ENCODE results near the gene PDHA1.

PDHA1 gene

DNA sequence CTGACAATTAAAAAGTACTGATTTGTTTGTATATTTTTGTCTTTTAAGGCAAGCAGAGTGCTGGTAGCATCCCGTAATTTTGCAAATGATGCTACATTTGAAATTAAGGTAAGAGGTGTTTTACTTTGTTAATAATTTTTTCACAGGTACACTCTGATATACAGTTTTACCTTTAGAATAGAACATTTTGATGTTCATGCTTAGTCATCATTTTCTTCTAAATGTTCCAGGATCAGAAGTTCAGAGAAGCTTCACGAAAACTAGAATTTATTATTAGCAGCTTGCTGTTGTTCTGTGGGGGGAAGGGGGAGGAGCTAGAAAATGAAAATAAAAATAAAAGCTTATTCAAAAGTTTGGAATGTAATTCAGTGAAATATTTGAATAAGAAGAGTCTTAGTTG is 5.5 kb downstream of the PDHA1 start:
- H3K27ac ChIP-seq (ENCODE audit: low read depth, low read length): no peak overlapping the region
- peaks cover 36% of the 10 kb centered on the region for H3K36me3 ChIP-seq (ENCODE audit: control insufficient read depth, insufficient read depth, low read length)
- no peaks in the 10 kb centered on the region for H3K4me1 ChIP-seq (ENCODE audit: control insufficient read depth, insufficient read depth, low read length)
- H3K27me3 ChIP-seq (ENCODE audit: control insufficient read depth, insufficient read depth, low read length): no peaks in the 10 kb centered on the region
- H3K9ac ChIP-seq (ENCODE audit: low read depth, low read length): no peak overlapping the region
- H3K4me3 ChIP-seq (ENCODE audit: low read depth, low read length): no peak overlapping the region
- peaks cover 2% of the 10 kb centered on the region; the same call in 1 of the 2 replicates for H3K9me3 ChIP-seq (ENCODE audit: control insufficient read depth, insufficient read depth, low read length)

- H3K9ac ChIP-seq (ENCODE audit: low read depth, low read length): no peak overlapping the region
- H3K4me1 ChIP-seq (ENCODE audit: control insufficient read depth, insufficient read depth, low read length): no peaks in the 10 kb centered on the region
- H3K27me3 ChIP-seq (ENCODE audit: control insufficient read depth, insufficient read depth, low read length): no peaks in the 10 kb centered on the region
- H3K36me3 ChIP-seq (ENCODE audit: control insufficient read depth, insufficient read depth, low read length): peaks cover 53% of the 10 kb centered on the region
- H3K9me3 ChIP-seq (ENCODE audit: control insufficient read depth, insufficient read depth, low read length): peaks cover 10% of the 10 kb centered on the region; the same call in 1 of the 2 replicates
- no peak overlapping the region for H3K4me3 ChIP-seq (ENCODE audit: low read depth, low read length)
- no peak overlapping the region for H3K27ac ChIP-seq (ENCODE audit: low read depth, low read length)
These were observed 7.2 kb downstream of the PDHA1 start for GRCh38 chrX:19350941-19351384.

- Histone ChIP-seq H3K9me3 (ENCODE audit: control insufficient read depth, insufficient read depth, low read length) (peaks cover 10% of the 10 kb centered on the region; the same call in 1 of the 2 replicates), H3K27ac (ENCODE audit: low read depth, low read length) (no peak overlapping the region), H3K36me3 (ENCODE audit: control insufficient read depth, insufficient read depth, low read length) (peaks cover 87% of the 10 kb centered on the region), H3K9ac (ENCODE audit: low read depth, low read length) (no peak overlapping the region), H3K27me3 (ENCODE audit: control insufficient read depth, insufficient read depth, low read length) (no peaks in the 10 kb centered on the region), H3K4me3 (ENCODE audit: low read depth, low read length) (no peak overlapping the region), H3K4me1 (ENCODE audit: control insufficient read depth, insufficient read depth, low read length) (no peaks in the 10 kb centered on the region)
These were observed 10.9 kb downstream of the PDHA1 start for GRCh38 chrX:19354625-19355024.

- Histone ChIP-seq H3K36me3 (ENCODE audit: control insufficient read depth, insufficient read depth, low read length) (peaks cover 85% of the 10 kb centered on the region), H3K9me3 (ENCODE audit: control insufficient read depth, insufficient read depth, low read length) (peaks cover 11% of the 10 kb centered on the region; the same call in 1 of the 2 replicates), H3K27me3 (ENCODE audit: control insufficient read depth, insufficient read depth, low read length) (no peaks in the 10 kb centered on the region)
These were observed 14.8 kb downstream of the PDHA1 start for GRCh38 chrX:19358521-19358920.

GRCh38 chrX:19360903-19361302 is 17.2 kb downstream of the PDHA1 start:
- H3K27me3 ChIP-seq (ENCODE audit: control insufficient read depth, insufficient read depth, low read length): no peaks in the 10 kb centered on the region
- no peak overlapping the region for H3K4me3 ChIP-seq (ENCODE audit: low read depth, low read length)
- H3K4me1 ChIP-seq (ENCODE audit: control insufficient read depth, insufficient read depth, low read length): no peaks in the 10 kb centered on the region
- H3K9me3 ChIP-seq (ENCODE audit: control insufficient read depth, insufficient read depth, low read length): 0 out of 2 replicates have a peak, but pooled peaks cover 7% of the 10 kb centered on the region
- peaks cover 63% of the 10 kb centered on the region for H3K36me3 ChIP-seq (ENCODE audit: control insufficient read depth, insufficient read depth, low read length)
- H3K9ac ChIP-seq (ENCODE audit: low read depth, low read length): no peak overlapping the region
- H3K27ac ChIP-seq (ENCODE audit: low read depth, low read length): no peak overlapping the region

More at GRCh38 chrX:19358521-19358920, 14.8 kb downstream of the PDHA1 start:
- Histone ChIP-seq H3K4me1 (ENCODE audit: control insufficient read depth, insufficient read depth, low read length) (no peaks in the 10 kb centered on the region), H3K4me3 (ENCODE audit: low read depth, low read length) (no peak overlapping the region), H3K9ac (ENCODE audit: low read depth, low read length) (no peak overlapping the region), H3K27ac (ENCODE audit: low read depth, low read length) (no peak overlapping the region)

GRCh38 chrX:19361701-19362100 is 18.0 kb downstream of the PDHA1 start:
- Histone ChIP-seq H3K9ac (ENCODE audit: low read depth, low read length) (no peak overlapping the region), H3K27ac (ENCODE audit: low read depth, low read length) (no peak overlapping the region), H3K4me3 (ENCODE audit: low read depth, low read length) (no peak overlapping the region), H3K9me3 (ENCODE audit: control insufficient read depth, insufficient read depth, low read length) (peaks cover 8% of the 10 kb centered on the region; the same call in 1 of the 2 replicates), H3K36me3 (ENCODE audit: control insufficient read depth, insufficient read depth, low read length) (peaks cover 55% of the 10 kb centered on the region), H3K4me1 (ENCODE audit: control insufficient read depth, insufficient read depth, low read length) (no peaks in the 10 kb centered on the region), H3K27me3 (ENCODE audit: control insufficient read depth, insufficient read depth, low read length) (no peaks in the 10 kb centered on the region)

GRCh38 chrX:19368576-19368975 is 24.8 kb downstream of the PDHA1 start:
- H3K27ac ChIP-seq (ENCODE audit: low read depth, low read length): no peak overlapping the region
- 0 out of 2 replicates have a peak, but pooled peaks cover 2% of the 10 kb centered on the region for H3K27me3 ChIP-seq (ENCODE audit: control insufficient read depth, insufficient read depth, low read length)
- no peak overlapping the region for H3K4me3 ChIP-seq (ENCODE audit: low read depth, low read length)
- no peaks in the 10 kb centered on the region for H3K4me1 ChIP-seq (ENCODE audit: control insufficient read depth, insufficient read depth, low read length)
- no peaks in the 10 kb centered on the region for H3K36me3 ChIP-seq (ENCODE audit: control insufficient read depth, insufficient read depth, low read length)
- H3K9me3 ChIP-seq (ENCODE audit: control insufficient read depth, insufficient read depth, low read length): peaks cover 5% of the 10 kb centered on the region; the same call in 1 of the 2 replicates
- no peak overlapping the region for H3K9ac ChIP-seq (ENCODE audit: low read depth, low read length)

DNA sequence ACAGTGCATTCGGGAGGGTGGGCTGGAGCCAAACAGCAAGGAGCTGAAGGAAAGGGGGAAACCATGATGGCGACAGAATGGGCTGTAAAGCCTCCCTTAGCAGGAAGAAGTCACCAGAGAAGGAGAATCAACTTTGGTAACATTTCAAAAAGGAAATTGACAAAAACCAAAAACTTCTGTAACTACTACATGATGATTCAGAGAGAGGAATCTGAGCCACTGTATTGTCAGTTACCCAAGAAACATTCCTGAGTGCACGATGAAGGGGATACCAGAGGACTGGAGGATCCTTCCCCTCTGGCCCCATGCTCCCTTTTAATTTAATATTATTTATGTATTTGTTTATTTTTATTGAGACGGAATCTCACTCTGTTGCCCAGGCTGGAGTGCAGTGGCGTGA is 26.3 kb downstream of the PDHA1 start:
- Histone ChIP-seq H3K4me1 (ENCODE audit: control insufficient read depth, insufficient read depth, low read length) (no peaks in the 10 kb centered on the region), H3K9me3 (ENCODE audit: control insufficient read depth, insufficient read depth, low read length) (peaks cover 2% of the 10 kb centered on the region; the same call in 1 of the 2 replicates), H3K36me3 (ENCODE audit: control insufficient read depth, insufficient read depth, low read length) (no peaks in the 10 kb centered on the region), H3K27me3 (ENCODE audit: control insufficient read depth, insufficient read depth, low read length) (0 out of 2 replicates have a peak, but pooled peaks cover 4% of the 10 kb centered on the region), H3K9ac (ENCODE audit: low read depth, low read length) (no peak overlapping the region), H3K27ac (ENCODE audit: low read depth, low read length) (no peak overlapping the region), H3K4me3 (ENCODE audit: low read depth, low read length) (no peak overlapping the region)

- Histone ChIP-seq H3K4me3 (ENCODE audit: low read depth, low read length) (peak overlapping the region; percentile 69), H3K4me1 (ENCODE audit: control insufficient read depth, insufficient read depth, low read length) (no peaks in the 10 kb centered on the region), H3K9ac (ENCODE audit: low read depth, low read length) (no peak overlapping the region), H3K36me3 (ENCODE audit: control insufficient read depth, insufficient read depth, low read length) (no peaks in the 10 kb centered on the region), H3K27ac (ENCODE audit: low read depth, low read length) (no peak overlapping the region), H3K27me3 (ENCODE audit: control insufficient read depth, insufficient read depth, low read length) (0 out of 2 replicates have a peak, but pooled peaks cover 4% of the 10 kb centered on the region), H3K9me3 (ENCODE audit: control insufficient read depth, insufficient read depth, low read length) (no peaks in the 10 kb centered on the region; the same call in 1 of the 2 replicates)
These were observed 28.4 kb downstream of the PDHA1 start for GRCh38 chrX:19372170-19372546.

- H3K9ac ChIP-seq (ENCODE audit: low read depth, low read length): no peak overlapping the region
- no peaks in the 10 kb centered on the region; the same call in 1 of the 2 replicates for H3K9me3 ChIP-seq (ENCODE audit: control insufficient read depth, insufficient read depth, low read length)
- no peak overlapping the region for H3K27ac ChIP-seq (ENCODE audit: low read depth, low read length)
- no peaks in the 10 kb centered on the region for H3K36me3 ChIP-seq (ENCODE audit: control insufficient read depth, insufficient read depth, low read length)
- no peaks in the 10 kb centered on the region for H3K4me1 ChIP-seq (ENCODE audit: control insufficient read depth, insufficient read depth, low read length)
- 0 out of 2 replicates have a peak, but pooled peaks cover 4% of the 10 kb centered on the region for H3K27me3 ChIP-seq (ENCODE audit: control insufficient read depth, insufficient read depth, low read length)
- H3K4me3 ChIP-seq (ENCODE audit: low read depth, low read length): peak overlapping the region; percentile 69
These were observed 29.0 kb downstream of the PDHA1 start for GRCh38 chrX:19372547-19373331.

DNA sequence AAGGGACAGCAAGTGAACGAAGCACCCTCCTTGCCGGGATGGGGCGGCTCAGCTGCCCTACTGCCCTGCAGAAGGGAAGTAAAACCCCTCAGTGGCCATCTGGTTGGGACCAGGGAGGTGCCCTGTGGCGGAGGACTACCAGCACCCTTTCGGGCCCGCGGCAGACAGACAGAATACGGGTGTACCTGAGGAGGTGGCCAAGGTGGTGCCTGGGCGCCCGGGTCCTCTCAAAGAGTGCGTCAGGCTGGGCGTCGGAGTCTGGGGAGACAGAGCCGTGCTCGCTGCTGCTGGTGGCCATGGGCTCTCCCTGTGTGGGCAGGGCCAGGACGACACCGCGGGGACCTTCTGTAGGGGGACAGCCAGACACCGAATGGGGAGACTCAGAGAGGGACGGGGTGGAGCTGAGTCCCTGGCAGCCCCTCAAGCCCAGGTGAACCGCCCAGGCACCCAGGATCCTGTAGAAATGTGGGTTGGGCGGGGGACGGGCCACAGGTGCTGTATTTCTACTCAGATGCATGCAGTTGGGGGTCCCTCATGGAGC is 29.7 kb downstream of the PDHA1 start:
- H3K9ac ChIP-seq (ENCODE audit: low read depth, low read length): no peak overlapping the region
- no peak overlapping the region for H3K27ac ChIP-seq (ENCODE audit: low read depth, low read length)
- H3K27me3 ChIP-seq (ENCODE audit: control insufficient read depth, insufficient read depth, low read length): 0 out of 2 replicates have a peak, but pooled peaks cover 4% of the 10 kb centered on the region
- no peaks in the 10 kb centered on the region for H3K4me1 ChIP-seq (ENCODE audit: control insufficient read depth, insufficient read depth, low read length)
- peak overlapping the region; percentile 69 for H3K4me3 ChIP-seq (ENCODE audit: low read depth, low read length)
- no peaks in the 10 kb centered on the region; the same call in 1 of the 2 replicates for H3K9me3 ChIP-seq (ENCODE audit: control insufficient read depth, insufficient read depth, low read length)
- H3K36me3 ChIP-seq (ENCODE audit: control insufficient read depth, insufficient read depth, low read length): no peaks in the 10 kb centered on the region

All from HUES48 (cell line).